ENCODE measurements around the gene GOLGA8J. TPM values are rescaled to one million over a fixed set of nuclear protein-coding genes. Genes with fewer than 3 reads are reported as not detected.
"Not testable (repeated sequence)": the region's sequence is repeated elsewhere in the genome, so short reads cannot be mapped to it uniquely, and the experiment has no call there.

GOLGA8J gene
- total and polyA plus RNA-seq, 8 donors, result 0.07 to 0.59 (median 0.23) TPM; not detected in 3

DNA sequence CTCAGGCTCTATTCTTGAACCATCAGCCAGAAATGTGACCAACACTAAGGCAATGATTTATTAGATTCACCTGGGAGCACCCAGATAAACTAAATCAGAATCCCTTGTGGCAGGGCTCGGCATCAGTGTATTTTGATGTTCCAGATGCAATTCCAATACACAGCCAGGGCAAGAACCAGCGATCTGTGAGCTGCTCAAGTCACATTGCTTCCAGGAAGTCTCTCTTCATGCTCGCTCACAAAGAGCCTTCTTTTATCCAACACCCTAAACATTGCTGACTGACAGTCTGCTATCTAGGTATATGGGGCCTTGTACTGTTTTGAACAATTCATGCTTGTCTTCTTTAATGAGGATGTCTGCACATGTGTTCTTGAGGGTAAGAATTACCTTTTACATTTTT is 40.9 kb upstream of the GOLGA8J start:
- no peak for FAIRE-seq
- TF ChIP-seq, protein P1, sequence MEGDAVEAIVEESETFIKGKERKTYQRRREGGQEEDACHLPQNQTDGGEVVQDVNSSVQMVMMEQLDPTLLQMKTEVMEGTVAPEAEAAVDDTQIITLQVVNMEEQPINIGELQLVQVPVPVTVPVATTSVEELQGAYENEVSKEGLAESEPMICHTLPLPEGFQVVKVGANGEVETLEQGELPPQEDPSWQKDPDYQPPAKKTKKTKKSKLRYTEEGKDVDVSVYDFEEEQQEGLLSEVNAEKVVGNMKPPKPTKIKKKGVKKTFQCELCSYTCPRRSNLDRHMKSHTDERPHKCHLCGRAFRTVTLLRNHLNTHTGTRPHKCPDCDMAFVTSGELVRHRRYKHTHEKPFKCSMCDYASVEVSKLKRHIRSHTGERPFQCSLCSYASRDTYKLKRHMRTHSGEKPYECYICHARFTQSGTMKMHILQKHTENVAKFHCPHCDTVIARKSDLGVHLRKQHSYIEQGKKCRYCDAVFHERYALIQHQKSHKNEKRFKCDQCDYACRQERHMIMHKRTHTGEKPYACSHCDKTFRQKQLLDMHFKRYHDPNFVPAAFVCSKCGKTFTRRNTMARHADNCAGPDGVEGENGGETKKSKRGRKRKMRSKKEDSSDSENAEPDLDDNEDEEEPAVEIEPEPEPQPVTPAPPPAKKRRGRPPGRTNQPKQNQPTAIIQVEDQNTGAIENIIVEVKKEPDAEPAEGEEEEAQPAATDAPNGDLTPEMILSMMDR (IDR thresholded peaks at IDR 0.05), result no peak
- intact Hi-C loops (cut with DNase I), result no loop called here
- Histone ChIP-seq H3K4me1 (peaks cover 0 to 5% (median 0%) of the 10 kb centered on the region in 3 donors), H3K4me3 (no peak overlapping the region), H3K36me3 (no peaks in the 10 kb centered on the region), H3K27me3 (no peaks in the 10 kb centered on the region), H3K9me3 (no peaks in the 10 kb centered on the region), H3K27ac (no peak overlapping the region)
- no peak for DNase-seq
- WGBS, 2 donors, result 58 to 83% methylated on average over 3 of the region's 3 CpGs
- ATAC-seq, result no peak

DNA sequence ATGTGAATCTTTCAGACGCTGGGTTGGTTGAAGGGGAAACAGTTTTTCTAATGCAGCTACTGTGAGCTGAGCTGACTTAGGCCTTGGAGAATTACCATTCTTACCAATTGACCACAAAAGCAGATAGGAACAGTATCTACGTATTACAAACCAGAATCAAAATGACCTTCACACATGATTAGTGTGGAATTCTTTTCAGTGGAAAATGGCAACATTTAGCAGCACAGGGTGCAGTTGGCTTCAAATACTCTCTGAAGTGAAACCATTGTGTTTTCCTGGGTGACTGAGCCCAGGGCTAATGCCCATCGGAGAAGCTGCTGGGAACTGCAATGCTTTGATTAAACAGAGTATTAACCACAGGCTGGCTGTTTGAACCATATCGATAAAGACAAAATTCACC is 40.2 kb upstream of the GOLGA8J start:
- WGBS, 2 donors, result 52 to 56% methylated on average over 4 of the region's 4 CpGs
- TF ChIP-seq, protein P1 (IDR thresholded peaks at IDR 0.05), result no peak
- intact Hi-C loops (cut with DNase I), result no loop called here
- Histone ChIP-seq H3K4me1 (peaks cover 0 to 5% (median 0%) of the 10 kb centered on the region in 3 donors), H3K36me3 (no peaks in the 10 kb centered on the region), H3K27ac (no peak overlapping the region), H3K27me3 (no peaks in the 10 kb centered on the region), H3K4me3 (no peak overlapping the region), H3K9me3 (no peaks in the 10 kb centered on the region)
- FAIRE-seq, result no peak
- ATAC-seq, result peak in 2 of 4 donors; percentile 14 to 22
- DNase-seq, result no peak

DNA sequence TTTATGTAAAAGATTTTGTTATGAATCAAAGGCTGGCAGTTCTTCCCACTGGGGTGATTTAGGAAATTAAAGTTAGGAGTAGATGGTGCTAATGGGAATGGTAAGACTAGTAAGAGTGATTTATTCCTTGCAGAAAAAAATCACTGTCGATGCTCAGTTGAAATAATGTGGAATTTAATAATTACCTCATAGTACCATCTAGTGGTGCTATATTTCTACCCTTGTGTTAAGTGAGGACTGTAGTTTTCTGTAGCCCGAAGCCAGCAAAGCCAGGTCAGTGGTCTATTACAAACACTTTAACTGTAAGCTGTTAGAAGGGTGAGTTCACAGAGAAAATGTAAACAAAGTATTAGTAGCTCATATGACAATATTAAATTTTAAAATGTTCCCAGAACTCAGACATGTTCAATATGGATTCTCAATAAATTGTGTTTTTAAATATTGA is 39.5 kb upstream of the GOLGA8J start:
- FAIRE-seq, result peak; percentile 26
- peak in 3 of 4 donors; percentile 57 to 71 (median 65) for ATAC-seq
- Histone ChIP-seq H3K4me3 (no peak overlapping the region), H3K9me3 (no peaks in the 10 kb centered on the region), H3K36me3 (no peaks in the 10 kb centered on the region), H3K4me1 (peaks cover 0 to 5% (median 0%) of the 10 kb centered on the region in 3 donors), H3K27me3 (no peaks in the 10 kb centered on the region), H3K27ac (no peak overlapping the region)
- intact Hi-C loops (cut with DNase I), result no loop called here
- 23 to 28% methylated on average over 2 of the region's 2 CpGs for WGBS, 2 donors
- no peak for DNase-seq
- TF ChIP-seq, protein P1 (IDR thresholded peaks at IDR 0.05), result no peak

DNA sequence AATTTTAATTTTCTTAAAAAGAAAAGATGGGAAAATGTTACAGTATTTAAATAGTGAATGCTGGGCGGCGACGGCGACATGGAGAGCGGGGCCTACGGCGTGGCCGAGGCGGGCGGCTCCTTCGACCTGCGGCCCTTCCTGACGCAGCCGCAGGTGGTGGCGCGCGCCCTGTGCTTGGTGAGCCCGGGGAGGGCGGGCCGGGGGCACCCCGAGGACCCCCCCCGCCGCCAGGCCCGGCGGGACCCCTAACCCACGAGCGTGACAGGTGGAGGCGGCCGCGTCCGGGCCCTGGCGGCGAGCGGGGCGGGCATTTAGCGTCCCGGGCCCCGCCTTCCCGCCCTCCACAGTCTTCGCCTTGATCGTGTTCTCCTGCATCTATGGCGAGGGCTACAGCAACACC is 38.4 kb upstream of the GOLGA8J start:
- no peak for FAIRE-seq
- no peak overlapping the region for H3K4me3 ChIP-seq
- TF ChIP-seq, protein P1 (IDR thresholded peaks at IDR 0.05), result no peak
- intact Hi-C loops (cut with DNase I), result no loop called here
- DNase-seq, result no peak
- no peak overlapping the region for H3K27ac ChIP-seq
- WGBS, 2 donors, result 76 to 86% methylated on average over 26 to 42 of the region's 42 CpGs
- ATAC-seq, result no peak
- no peaks in the 10 kb centered on the region for H3K27me3 ChIP-seq
- H3K9me3 ChIP-seq, result no peaks in the 10 kb centered on the region
- peaks cover 0 to 5% (median 0%) of the 10 kb centered on the region in 3 donors for H3K4me1 ChIP-seq
- H3K36me3 ChIP-seq, result no peaks in the 10 kb centered on the region

DNA sequence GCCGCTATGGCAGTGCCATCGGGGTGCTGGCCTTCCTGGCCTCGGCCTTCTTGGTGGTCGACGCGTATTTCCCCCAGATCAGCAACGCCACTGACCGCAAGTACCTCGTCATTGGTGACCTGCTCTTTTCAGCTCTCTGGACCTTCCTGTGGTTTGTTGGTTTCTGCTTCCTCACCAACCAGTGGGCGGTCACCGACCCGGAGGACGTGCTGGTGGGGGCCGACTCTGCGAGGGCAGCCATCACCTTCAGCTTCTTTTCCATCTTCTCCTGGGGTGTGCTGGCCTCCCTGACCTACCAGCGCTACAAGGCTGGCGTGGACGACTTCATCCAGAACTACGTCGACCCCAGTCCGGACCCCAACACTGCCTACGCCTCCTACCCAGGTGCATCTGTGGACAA is 37.9 kb upstream of the GOLGA8J start:
- 86 to 87% methylated on average over 18 to 22 of the region's 22 CpGs for WGBS, 2 donors
- FAIRE-seq; intact Hi-C loops (cut with DNase I); H3K27me3 ChIP-seq; ATAC-seq; H3K4me1 ChIP-seq; H3K36me3 ChIP-seq; H3K4me3 ChIP-seq; H3K27ac ChIP-seq; H3K9me3 ChIP-seq: not testable (repeated sequence)
- DNase-seq, result peak in 1 of 6 donors; percentile 34

DNA sequence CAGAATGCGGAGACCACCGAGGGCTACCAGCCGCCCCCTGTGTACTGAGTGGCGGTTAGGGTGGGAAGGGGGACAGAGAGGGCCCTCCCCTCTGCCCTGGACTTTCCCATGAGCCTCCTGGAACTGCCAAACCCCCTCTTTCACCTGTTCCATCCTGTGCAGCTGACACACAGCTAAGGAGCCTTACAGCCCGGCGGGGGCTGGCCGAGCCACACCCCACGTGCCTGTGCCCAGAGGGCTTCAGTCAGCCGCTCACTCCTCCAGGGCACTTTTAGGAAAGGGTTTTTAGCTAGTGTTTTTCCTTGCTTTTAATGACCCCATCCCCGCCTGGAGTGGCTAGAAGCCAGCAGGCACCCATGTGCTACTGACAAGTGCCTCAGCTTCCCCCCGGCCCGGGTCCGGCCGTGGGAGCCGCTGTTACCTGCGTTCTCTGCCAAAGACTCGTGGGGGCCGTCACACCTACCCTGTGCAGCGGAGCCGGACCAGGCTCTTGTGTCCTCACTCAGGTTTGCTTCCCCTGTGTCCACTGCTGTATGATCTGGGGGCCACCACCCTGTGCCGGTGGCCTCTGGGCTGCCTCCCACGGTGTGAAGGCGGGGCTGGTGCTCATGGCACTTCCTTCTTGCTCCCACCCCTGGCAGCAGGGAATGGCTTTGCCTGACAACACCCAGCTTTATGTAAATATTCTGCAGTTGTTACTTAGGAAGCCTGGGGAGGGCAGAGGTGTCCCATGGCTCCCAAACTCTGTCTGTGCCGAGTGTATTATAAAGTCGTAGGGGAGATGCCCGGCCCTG is 37.3 kb upstream of the GOLGA8J start:
- H3K27me3 ChIP-seq; H3K4me1 ChIP-seq; intact Hi-C loops (cut with DNase I); H3K27ac ChIP-seq; FAIRE-seq; ATAC-seq; H3K4me3 ChIP-seq; H3K9me3 ChIP-seq; H3K36me3 ChIP-seq: not testable (repeated sequence)
- DNase-seq, result peak in 1 of 6 donors; percentile 58
- 66 to 69% methylated on average over 26 of the region's 26 CpGs for WGBS, 2 donors
